ENCODE data around the gene IFIT1. TPM values are rescaled to one million over a fixed set of nuclear protein-coding genes. Genes with fewer than 3 reads are reported as not detected.
"Not testable (repeated sequence)": the region's sequence is repeated elsewhere in the genome, so short reads cannot be mapped to it uniquely, and the experiment has no call there.

IFIT1 gene
- total and polyA plus RNA-seq, 8 donors, result 0.29 to 12.1 (median 4.3) TPM

DNA sequence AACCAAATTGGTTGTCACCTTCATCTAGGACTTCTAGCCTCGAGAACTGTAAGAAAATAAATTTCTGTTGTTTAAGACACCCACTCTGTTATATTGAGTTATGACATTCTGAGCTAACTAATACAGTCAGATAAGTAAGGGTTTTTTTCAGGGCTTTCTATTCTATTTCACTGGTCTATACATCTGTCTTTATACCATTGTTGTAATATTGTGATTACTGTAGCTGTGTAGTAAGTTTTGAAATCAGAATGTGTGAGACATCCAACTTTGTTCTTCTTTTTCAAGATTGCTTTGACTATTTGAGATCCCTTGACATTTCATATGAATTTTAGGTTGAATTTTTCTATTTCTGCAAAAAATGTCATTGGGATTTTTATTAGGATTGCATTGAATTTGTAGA is 7.5 kb downstream of the IFIT1 start:
- H3K27ac ChIP-seq, result no peak overlapping the region
- no peak overlapping the region for H3K4me3 ChIP-seq
- intact Hi-C loops (cut with DNase I; ENCODE audit: low total_unique reads), result loop anchor here (10.0 kb wide), 1 partner anchor 145 kb away; the partner anchor contains the start of gene LIPA
- H3K36me3 ChIP-seq, result peaks cover 0 to 28% (median 11%) of the 10 kb centered on the region in 4 donors
- WGBS, 5 donors, result 88 to 100% (median 94%) methylated on average over 1 of the region's 1 CpG
- no peaks in the 10 kb centered on the region for H3K27me3 ChIP-seq
- peaks cover 0 to 20% (median 5%) of the 10 kb centered on the region in 4 donors for H3K4me1 ChIP-seq
- TF ChIP-seq CTCF (IDR thresholded peaks at IDR 0.05), result no peak
- no peak for TF ChIP-seq POLR2AphosphoS5 (IDR thresholded peaks at IDR 0.05)
- TF ChIP-seq EP300 (IDR thresholded peaks at IDR 0.05), result no peak
- no peak for TF ChIP-seq POLR2A (IDR thresholded peaks at IDR 0.05)
- no peaks in the 10 kb centered on the region for H3K9me3 ChIP-seq
- DNase-seq, result no peak

GRCh38 chr10:89403043-89403442 is 10.6 kb downstream of the IFIT1 start:
- H3K27me3 ChIP-seq, result no peaks in the 10 kb centered on the region
- intact Hi-C loops (cut with DNase I; ENCODE audit: low total_unique reads), result no loop called here

GRCh38 chr10:89404104-89405047 is 12.0 kb downstream of the IFIT1 start:
- peaks cover 0 to 7% (median 0%) of the 10 kb centered on the region in 4 donors for H3K4me1 ChIP-seq
- H3K27ac ChIP-seq, result no peak overlapping the region
- H3K27me3 ChIP-seq, result no peaks in the 10 kb centered on the region
- no peak for TF ChIP-seq CTCF (IDR thresholded peaks at IDR 0.05)
- no peak for TF ChIP-seq EP300 (IDR thresholded peaks at IDR 0.05)
- TF ChIP-seq POLR2A (IDR thresholded peaks at IDR 0.05), result no peak
- no peak for TF ChIP-seq POLR2AphosphoS5 (IDR thresholded peaks at IDR 0.05)
- WGBS, 5 donors, result 76 to 86% (median 80%) methylated on average over 8 to 11 of the region's 11 CpGs
- no peaks in the 10 kb centered on the region for H3K9me3 ChIP-seq
- DNase-seq, result peak; percentile 34 to 46
- H3K36me3 ChIP-seq, result peaks cover 0 to 28% (median 11%) of the 10 kb centered on the region in 4 donors
- H3K4me3 ChIP-seq, result no peak overlapping the region
- intact Hi-C loops (cut with DNase I; ENCODE audit: low total_unique reads), result no loop called here

More at GRCh38 chr10:89403043-89403442, 10.6 kb downstream of the IFIT1 start:
- Histone ChIP-seq H3K9me3 (no peaks in the 10 kb centered on the region), H3K27ac (no peak overlapping the region), H3K36me3 (peaks cover 0 to 28% (median 11%) of the 10 kb centered on the region in 4 donors), H3K4me1 (peaks cover 0 to 10% (median under 1%) of the 10 kb centered on the region in 4 donors), H3K4me3 (no peak overlapping the region)
- no peak for DNase-seq
- TF ChIP-seq POLR2AphosphoS5 (IDR thresholded peaks at IDR 0.05) (no peak), POLR2A (IDR thresholded peaks at IDR 0.05) (no peak), EP300 (IDR thresholded peaks at IDR 0.05) (no peak), CTCF (IDR thresholded peaks at IDR 0.05) (no peak)
- 87 to 93% (median 92%) methylated on average over 2 of the region's 2 CpGs for WGBS, 5 donors

DNA sequence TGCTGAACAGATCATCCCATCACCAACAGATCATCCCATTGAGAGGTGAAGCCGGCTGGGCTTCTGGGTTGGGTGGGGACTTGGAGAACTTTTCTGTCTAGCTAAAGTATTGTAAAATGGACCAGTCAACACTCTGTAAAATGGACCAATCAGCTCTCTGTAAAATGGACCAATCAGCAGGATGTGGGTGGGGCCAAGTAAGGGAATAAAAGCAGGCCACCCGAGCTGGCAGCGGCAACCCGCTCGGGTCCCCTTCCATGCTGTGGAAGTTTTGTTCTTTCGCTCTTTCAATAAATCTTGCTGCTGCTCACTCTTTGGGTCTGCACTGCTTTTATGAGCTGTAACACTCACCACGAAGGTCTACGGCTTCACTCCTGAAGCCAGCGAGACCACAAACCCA is 13.8 kb downstream of the IFIT1 start:
- intact Hi-C loops (cut with DNase I; ENCODE audit: low total_unique reads); H3K9me3 ChIP-seq: not testable (repeated sequence)

DNA sequence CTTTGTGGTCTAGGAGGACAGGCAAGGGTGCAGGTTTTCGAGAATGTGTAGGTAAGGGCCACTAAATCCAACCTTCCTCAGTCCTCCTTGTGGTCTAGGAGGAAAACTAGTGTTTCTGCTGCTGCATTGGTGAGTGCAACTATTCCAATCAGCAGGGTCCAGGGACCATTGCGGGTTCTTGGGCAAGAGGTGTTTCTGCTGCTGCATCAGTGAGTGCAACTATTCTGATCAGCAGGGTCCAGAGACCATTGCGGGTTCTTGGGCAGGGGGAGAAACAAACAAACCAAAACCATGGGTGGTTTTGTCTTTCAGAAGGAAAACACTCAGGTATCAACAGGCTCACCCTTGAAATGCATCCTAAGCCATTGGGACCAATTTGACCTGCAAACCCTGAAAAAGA is 15.4 kb downstream of the IFIT1 start:
- H3K4me3 ChIP-seq; intact Hi-C loops (cut with DNase I; ENCODE audit: low total_unique reads); H3K4me1 ChIP-seq; H3K27me3 ChIP-seq; DNase-seq; H3K9me3 ChIP-seq; H3K27ac ChIP-seq: not testable (repeated sequence)
- 89 to 100% (median 95%) methylated on average over 3 of the region's 3 CpGs for WGBS, 5 donors
- peaks cover 0 to 19% (median 5%) of the 10 kb centered on the region in 4 donors for H3K36me3 ChIP-seq

More for the DNA sequence above, 13.8 kb downstream of the IFIT1 start:
- not testable (repeated sequence) for DNase-seq, H3K27ac ChIP-seq, H3K4me1 ChIP-seq, H3K4me3 ChIP-seq, H3K27me3 ChIP-seq
- whole genome bisulfite sequencing, 5 donors, result 94 to 98% (median 94%) methylated on average over 9 of the region's 9 CpGs
- H3K36me3 ChIP-seq, result peaks cover 0 to 28% (median 11%) of the 10 kb centered on the region in 4 donors

DNA sequence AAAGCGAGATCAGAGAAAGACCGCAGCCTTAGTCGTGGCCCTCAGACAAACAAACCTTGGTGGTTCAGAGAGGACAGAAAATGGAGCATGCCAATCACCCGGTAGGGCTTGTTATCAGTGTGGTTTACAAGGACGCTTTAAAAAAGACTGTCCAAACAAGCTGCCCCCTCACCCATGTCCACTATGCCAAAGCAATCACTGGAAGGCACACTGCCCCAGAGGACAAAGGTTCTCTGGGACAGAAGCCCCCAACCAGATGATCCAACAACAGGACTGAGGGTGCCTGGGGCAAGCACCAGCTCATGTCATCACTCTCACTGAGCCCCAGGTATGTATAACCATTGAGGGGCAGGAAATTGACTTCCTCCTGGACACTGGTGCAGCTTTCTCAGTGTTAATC is 16.9 kb downstream of the IFIT1 start:
- H3K27me3 ChIP-seq; intact Hi-C loops (cut with DNase I; ENCODE audit: low total_unique reads); DNase-seq; H3K36me3 ChIP-seq; H3K27ac ChIP-seq; H3K9me3 ChIP-seq; H3K4me3 ChIP-seq: not testable (repeated sequence)
- peaks cover 0 to 11% (median 8%) of the 10 kb centered on the region in 4 donors for H3K4me1 ChIP-seq
- WGBS, 5 donors, result 71 to 95% (median 87%) methylated on average over 5 of the region's 5 CpGs

DNA sequence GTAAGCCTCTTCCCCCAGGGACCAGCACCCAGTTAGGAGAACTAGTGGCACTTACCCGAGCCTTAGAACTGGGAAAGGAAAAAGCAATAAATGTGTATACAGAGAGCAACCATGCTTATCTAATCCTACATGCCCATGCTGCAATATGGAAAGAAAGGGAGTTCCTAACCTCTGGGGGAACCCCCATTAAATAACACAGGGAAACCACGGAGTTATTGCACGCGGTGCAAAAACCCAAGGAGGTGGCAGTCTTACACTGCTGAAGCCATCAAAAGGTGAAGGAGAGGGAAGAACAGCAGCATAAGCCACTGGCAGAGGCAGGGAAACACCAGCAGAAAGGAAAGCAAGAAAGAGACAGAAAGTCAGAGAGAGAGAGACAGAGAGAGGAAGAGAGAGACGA is 18.1 kb downstream of the IFIT1 start:
- H3K27me3 ChIP-seq; DNase-seq; intact Hi-C loops (cut with DNase I; ENCODE audit: low total_unique reads); H3K4me3 ChIP-seq; H3K36me3 ChIP-seq; H3K9me3 ChIP-seq; H3K27ac ChIP-seq: not testable (repeated sequence)
- H3K4me1 ChIP-seq, result peaks cover 0 to 13% (median 9%) of the 10 kb centered on the region in 4 donors
- 81 to 86% (median 85%) methylated on average over 5 of the region's 5 CpGs for WGBS, 5 donors

DNA sequence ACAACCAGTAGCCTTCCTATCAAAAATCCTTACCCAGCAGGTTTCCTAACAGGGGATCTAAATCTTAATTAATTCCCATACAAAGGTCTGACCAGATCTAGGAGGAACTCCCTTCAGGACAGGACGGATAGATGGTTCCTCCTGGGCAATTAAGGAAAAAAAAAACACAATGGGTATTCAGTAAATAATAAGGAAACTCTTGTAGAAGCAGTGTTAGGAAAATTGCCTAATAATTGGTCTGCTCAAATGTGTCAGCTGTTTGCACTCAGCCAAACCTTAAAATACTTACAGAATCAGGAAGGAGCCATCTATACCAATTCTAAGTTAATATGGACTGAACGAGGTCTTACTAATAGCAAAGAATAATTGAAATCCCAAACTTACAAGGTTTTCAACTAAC is 18.7 kb downstream of the IFIT1 start:
- H3K4me3 ChIP-seq; H3K27me3 ChIP-seq; H3K9me3 ChIP-seq; H3K27ac ChIP-seq; DNase-seq; intact Hi-C loops (cut with DNase I; ENCODE audit: low total_unique reads); H3K36me3 ChIP-seq: not testable (repeated sequence)
- 70 to 85% (median 77%) methylated on average over 2 of the region's 2 CpGs for WGBS, 5 donors
- H3K4me1 ChIP-seq, result peaks cover 5 to 19% (median 12%) of the 10 kb centered on the region in 4 donors

Measured in stomach (tissue), 9 donors.